ENCODE measurements around the gene PUS3. TPM values are rescaled to one million over a fixed set of nuclear protein-coding genes. Genes with fewer than 3 reads are reported as not detected.

PUS3 gene
- total RNA-seq, 2 experiments from 2014 or later = 8.6 to 10.2 TPM

DNA sequence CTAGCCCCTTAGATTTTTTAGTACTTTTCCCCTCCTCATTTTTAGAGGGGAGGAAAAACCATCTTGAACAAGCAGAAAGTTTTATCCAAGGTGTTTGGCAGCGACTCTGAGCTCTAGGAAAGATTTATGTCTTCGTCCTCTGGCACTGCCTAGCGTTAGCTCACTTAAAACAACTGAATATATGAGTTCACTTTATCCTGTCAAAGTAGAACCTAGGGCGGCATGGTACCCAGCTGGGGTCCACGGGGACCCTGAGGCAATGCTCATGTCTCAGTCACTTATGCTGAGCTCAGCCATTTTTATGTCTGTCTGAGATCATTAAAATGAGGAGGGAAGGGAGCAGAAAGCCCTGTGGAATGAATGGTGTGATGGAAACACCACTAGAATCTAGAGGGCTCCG is 28.7 kb upstream of the PUS3 start:
- CTCF ChIA-PET (ENCODE audit: unreplicated experiment) = no interaction called here
- no peak overlapping the region for H3K4me3 ChIP-seq (ENCODE audit: low read depth, low read length, poor library complexity, severe bottlenecking)
- POLR2A ChIA-PET = interaction anchor here (0.9 kb wide), 1 partner anchor 296 kb away, joined by 3 read pairs; no protein-coding TSS in a partner anchor
- H3K9me2 ChIP-seq (ENCODE audit: insufficient read depth, low read length) = no peaks in the 10 kb centered on the region
- no peak for DNase-seq (ENCODE audit: low spot score)
- H4K20me1 ChIP-seq (ENCODE audit: insufficient read depth, low read length) = no peaks in the 10 kb centered on the region
- no peaks in the 10 kb centered on the region for H3K79me2 ChIP-seq (ENCODE audit: insufficient read depth, low read depth, low read length)
- no peak overlapping the region for H3K27ac ChIP-seq (ENCODE audit: low read depth, low read length, poor library complexity, severe bottlenecking)
- no peaks in the 10 kb centered on the region for H3K4me1 ChIP-seq (ENCODE audit: insufficient read depth, low read length, poor library complexity, severe bottlenecking)
- H3K4me2 ChIP-seq (ENCODE audit: low read length) = no peak overlapping the region
- no peak overlapping the region for H2AFZ ChIP-seq (ENCODE audit: low read length)
- H3K9me3 ChIP-seq (ENCODE audit: low read length) = no peaks in the 10 kb centered on the region
- no TSS peak for BruUV-seq (replicated peaks)
- TF ChIP-seq, protein P1, sequence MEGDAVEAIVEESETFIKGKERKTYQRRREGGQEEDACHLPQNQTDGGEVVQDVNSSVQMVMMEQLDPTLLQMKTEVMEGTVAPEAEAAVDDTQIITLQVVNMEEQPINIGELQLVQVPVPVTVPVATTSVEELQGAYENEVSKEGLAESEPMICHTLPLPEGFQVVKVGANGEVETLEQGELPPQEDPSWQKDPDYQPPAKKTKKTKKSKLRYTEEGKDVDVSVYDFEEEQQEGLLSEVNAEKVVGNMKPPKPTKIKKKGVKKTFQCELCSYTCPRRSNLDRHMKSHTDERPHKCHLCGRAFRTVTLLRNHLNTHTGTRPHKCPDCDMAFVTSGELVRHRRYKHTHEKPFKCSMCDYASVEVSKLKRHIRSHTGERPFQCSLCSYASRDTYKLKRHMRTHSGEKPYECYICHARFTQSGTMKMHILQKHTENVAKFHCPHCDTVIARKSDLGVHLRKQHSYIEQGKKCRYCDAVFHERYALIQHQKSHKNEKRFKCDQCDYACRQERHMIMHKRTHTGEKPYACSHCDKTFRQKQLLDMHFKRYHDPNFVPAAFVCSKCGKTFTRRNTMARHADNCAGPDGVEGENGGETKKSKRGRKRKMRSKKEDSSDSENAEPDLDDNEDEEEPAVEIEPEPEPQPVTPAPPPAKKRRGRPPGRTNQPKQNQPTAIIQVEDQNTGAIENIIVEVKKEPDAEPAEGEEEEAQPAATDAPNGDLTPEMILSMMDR (conservative IDR thresholded peaks at IDR 0.05; ENCODE audit: low read length) = no peak
- no peak for TF ChIP-seq EZH2phosphoT487 (IDR thresholded peaks at IDR 0.05; ENCODE audit: borderline replicate concordance, low read depth, low read length)
- intact Hi-C loops (cut with micrococcal nuclease; ENCODE audit: unreplicated experiment) = no loop called here
- H3K36me3 ChIP-seq (ENCODE audit: insufficient read depth, low read length) = no peaks in the 10 kb centered on the region

DNA sequence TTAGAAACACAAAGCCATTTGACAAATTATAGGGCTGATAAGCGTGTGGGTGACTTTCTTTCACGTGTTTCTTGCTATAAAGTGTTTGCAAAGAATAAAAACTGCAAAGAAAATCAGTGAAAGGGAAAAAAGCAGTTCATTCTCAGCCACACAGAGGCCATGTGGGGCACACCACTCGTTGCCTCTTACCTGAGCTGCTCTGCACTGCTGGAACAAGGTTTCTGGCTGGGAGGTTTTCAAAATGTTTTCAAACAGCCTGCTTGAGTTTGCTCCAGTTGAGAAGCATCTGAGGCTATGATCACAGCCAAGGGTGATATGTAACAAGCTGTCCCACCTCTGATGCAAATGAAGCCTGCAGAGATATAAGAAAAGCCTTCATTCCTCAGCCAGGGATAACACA is 28.1 kb upstream of the PUS3 start:
- no TSS peak for BruUV-seq (replicated peaks)
- POLR2A ChIA-PET = no interaction called here
- Histone ChIP-seq H3K36me3 (ENCODE audit: insufficient read depth, low read length) (no peaks in the 10 kb centered on the region), H3K4me2 (ENCODE audit: low read length) (no peak overlapping the region), H3K9me3 (ENCODE audit: low read length) (no peaks in the 10 kb centered on the region), H3K79me2 (ENCODE audit: insufficient read depth, low read depth, low read length) (no peaks in the 10 kb centered on the region), H4K20me1 (ENCODE audit: insufficient read depth, low read length) (no peaks in the 10 kb centered on the region), H3K9me2 (ENCODE audit: insufficient read depth, low read length) (no peaks in the 10 kb centered on the region), H3K4me3 (ENCODE audit: low read depth, low read length, poor library complexity, severe bottlenecking) (no peak overlapping the region), H3K4me1 (ENCODE audit: insufficient read depth, low read length, poor library complexity, severe bottlenecking) (no peaks in the 10 kb centered on the region), H3K27ac (ENCODE audit: low read depth, low read length, poor library complexity, severe bottlenecking) (no peak overlapping the region), H2AFZ (ENCODE audit: low read length) (no peak overlapping the region)
- DNase-seq (ENCODE audit: low spot score) = no peak
- TF ChIP-seq, protein P1 (conservative IDR thresholded peaks at IDR 0.05; ENCODE audit: low read length) = no peak
- TF ChIP-seq EZH2phosphoT487 (IDR thresholded peaks at IDR 0.05; ENCODE audit: borderline replicate concordance, low read depth, low read length) = no peak
- CTCF ChIA-PET (ENCODE audit: unreplicated experiment) = no interaction called here
- intact Hi-C loops (cut with micrococcal nuclease; ENCODE audit: unreplicated experiment) = no loop called here

DNA sequence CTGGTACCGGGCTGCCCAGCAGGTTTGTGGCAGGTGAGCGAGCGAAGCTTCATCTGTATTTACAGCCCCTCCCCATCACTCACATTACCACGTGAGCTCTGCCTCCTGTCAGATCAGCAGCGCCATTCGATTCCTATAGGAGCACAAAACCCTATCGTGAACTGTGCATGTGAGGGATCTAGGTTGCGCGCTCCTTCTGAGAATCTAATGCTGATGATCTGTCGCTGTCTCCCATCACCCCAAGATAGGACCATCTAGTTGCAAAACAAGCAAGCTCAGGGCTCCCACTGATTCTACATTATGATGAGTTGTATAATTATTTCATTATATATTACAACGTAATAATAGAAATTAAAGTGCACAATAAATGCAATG is 27.1 kb upstream of the PUS3 start:
- intact Hi-C loops (cut with micrococcal nuclease; ENCODE audit: unreplicated experiment) = no loop called here
- H3K9me2 ChIP-seq (ENCODE audit: insufficient read depth, low read length) = no peaks in the 10 kb centered on the region
- no peak for DNase-seq (ENCODE audit: low spot score)
- ChIA-PET POLR2A (no interaction called here), CTCF (ENCODE audit: unreplicated experiment) (no interaction called here)
- no peaks in the 10 kb centered on the region for H3K9me3 ChIP-seq (ENCODE audit: low read length)
- H4K20me1 ChIP-seq (ENCODE audit: insufficient read depth, low read length) = no peaks in the 10 kb centered on the region
- no peak overlapping the region for H3K4me3 ChIP-seq (ENCODE audit: low read depth, low read length, poor library complexity, severe bottlenecking)
- BruUV-seq (replicated peaks) = no TSS peak
- no peaks in the 10 kb centered on the region for H3K79me2 ChIP-seq (ENCODE audit: insufficient read depth, low read depth, low read length)
- no peak for TF ChIP-seq EZH2phosphoT487 (IDR thresholded peaks at IDR 0.05; ENCODE audit: borderline replicate concordance, low read depth, low read length)
- TF ChIP-seq, protein P1 (conservative IDR thresholded peaks at IDR 0.05; ENCODE audit: low read length) = no peak
- no peak overlapping the region for H3K4me2 ChIP-seq (ENCODE audit: low read length)
- H3K4me1 ChIP-seq (ENCODE audit: insufficient read depth, low read length, poor library complexity, severe bottlenecking) = no peaks in the 10 kb centered on the region
- H3K27ac ChIP-seq (ENCODE audit: low read depth, low read length, poor library complexity, severe bottlenecking) = no peak overlapping the region
- H2AFZ ChIP-seq (ENCODE audit: low read length) = no peak overlapping the region
- no peaks in the 10 kb centered on the region for H3K36me3 ChIP-seq (ENCODE audit: insufficient read depth, low read length)

Measured in OCI-LY7 (cell line).